ENCODE measurements around the gene MED31. TPM values are rescaled to one million over a fixed set of nuclear protein-coding genes. Genes with fewer than 3 reads are reported as not detected.

Gene MED31
- total and polyA plus RNA-seq, 2 donors from 2014 or later, result 15.9 to 21.0 TPM

DNA sequence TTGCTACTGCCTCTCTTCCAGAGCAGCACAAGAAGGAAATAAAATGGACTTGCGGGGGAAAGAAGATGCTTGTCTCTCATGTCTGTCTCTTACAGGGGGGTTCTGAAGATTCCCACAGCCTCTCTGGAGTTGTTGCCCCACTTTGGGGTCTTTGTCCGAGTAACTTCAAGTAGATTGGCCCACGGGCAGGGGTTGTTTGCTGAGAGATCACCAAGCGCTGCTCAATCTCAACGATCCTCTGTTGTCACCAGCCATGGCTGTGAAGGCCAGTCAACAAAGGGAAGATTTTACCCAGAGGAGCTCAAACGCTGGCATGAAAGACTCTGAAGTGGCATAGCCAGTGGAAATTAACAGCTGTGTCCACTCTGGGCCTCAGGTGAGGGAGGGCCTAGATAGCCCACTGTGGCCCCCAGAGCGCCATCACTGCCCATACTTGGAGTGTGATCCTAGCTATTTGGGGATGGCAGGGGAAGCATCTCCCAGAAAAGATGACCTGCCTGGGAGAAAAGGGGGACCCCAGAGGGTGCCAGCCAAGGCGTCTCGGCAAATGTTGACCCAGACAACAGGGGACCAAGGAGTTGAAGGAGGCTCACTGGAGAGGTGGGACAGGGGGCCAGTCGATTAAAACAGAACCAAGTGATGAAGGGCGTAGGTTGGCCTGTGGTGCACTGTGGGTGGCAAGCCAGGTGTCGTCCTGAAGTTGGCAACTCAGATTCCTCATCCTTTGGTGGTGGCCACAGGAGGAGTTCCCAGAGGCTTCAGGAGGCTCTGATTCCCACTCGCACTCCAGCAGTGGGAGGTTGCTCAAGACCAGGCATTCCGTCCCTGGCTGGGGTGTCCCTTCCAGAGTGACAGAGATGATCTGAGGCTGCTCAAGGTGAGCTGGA is 33.7 kb upstream of the MED31 start:
- FAIRE-seq (no peak), DNase-seq (peak in 1 of 5 donors; percentile 38)
- no peak overlapping the region for H3K4me3 ChIP-seq (ENCODE audit: low read length in 3 of 3)
- H3K27ac ChIP-seq (ENCODE audit: low read depth in 2 of 2, low read length in 2 of 2), result no peak overlapping the region
- no peaks in the 10 kb centered on the region for H3K4me1 ChIP-seq (ENCODE audit: control insufficient read depth in 2 of 3, insufficient read depth in 2 of 3, low read depth in 1 of 3, low read length in 3 of 3)
- no peak overlapping the region for H3K9ac ChIP-seq (ENCODE audit: low read length in 3 of 3)
- H3K27me3 ChIP-seq (ENCODE audit: control insufficient read depth, insufficient read depth, low read length), result no peaks in the 10 kb centered on the region
- H3K9me3 ChIP-seq (ENCODE audit: control insufficient read depth in 2 of 3, insufficient read depth in 1 of 3, low read length in 3 of 3), result no peaks in the 10 kb centered on the region
- no peaks in the 10 kb centered on the region for H3K36me3 ChIP-seq (ENCODE audit: control insufficient read depth in 2 of 3, insufficient read depth in 3 of 3, low read length in 3 of 3)
- TF ChIP-seq CTCF (IDR thresholded peaks at IDR 0.05; ENCODE audit: borderline replicate concordance, extremely low read depth, insufficient read depth), result no peak
- intact Hi-C loops (cut with DNase I), result no loop called here

DNA sequence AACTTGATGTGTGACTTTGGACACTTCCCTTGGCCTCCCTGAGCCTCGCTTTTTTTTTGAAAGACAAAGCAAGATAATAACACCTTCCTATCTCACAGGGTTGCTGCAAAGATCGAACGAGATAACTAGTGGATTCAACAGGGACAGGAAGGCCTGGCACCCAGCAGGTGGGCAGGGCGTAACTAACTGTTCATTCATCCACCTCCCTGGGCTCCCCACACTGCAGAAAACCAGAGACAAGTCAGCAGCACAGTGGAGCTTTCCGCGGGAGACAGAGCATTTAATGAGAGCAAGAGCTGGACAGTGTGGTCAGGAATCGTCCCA is 33.0 kb upstream of the MED31 start:
- intact Hi-C loops (cut with DNase I), result no loop called here
- TF ChIP-seq CTCF (IDR thresholded peaks at IDR 0.05; ENCODE audit: borderline replicate concordance, extremely low read depth, insufficient read depth), result no peak
- Histone ChIP-seq H3K27ac (ENCODE audit: low read depth in 2 of 2, low read length in 2 of 2) (no peak overlapping the region), H3K9me3 (ENCODE audit: control insufficient read depth in 2 of 3, insufficient read depth in 1 of 3, low read length in 3 of 3) (no peaks in the 10 kb centered on the region), H3K9ac (ENCODE audit: low read length in 3 of 3) (no peak overlapping the region), H3K4me1 (ENCODE audit: control insufficient read depth in 2 of 3, insufficient read depth in 2 of 3, low read depth in 1 of 3, low read length in 3 of 3) (no peaks in the 10 kb centered on the region), H3K36me3 (ENCODE audit: control insufficient read depth in 2 of 3, insufficient read depth in 3 of 3, low read length in 3 of 3) (no peaks in the 10 kb centered on the region), H3K4me3 (ENCODE audit: low read length in 3 of 3) (no peak overlapping the region), H3K27me3 (ENCODE audit: control insufficient read depth, insufficient read depth, low read length) (no peaks in the 10 kb centered on the region)
- peak in 1 of 5 donors; percentile 15 for DNase-seq
- FAIRE-seq, result no peak

DNA sequence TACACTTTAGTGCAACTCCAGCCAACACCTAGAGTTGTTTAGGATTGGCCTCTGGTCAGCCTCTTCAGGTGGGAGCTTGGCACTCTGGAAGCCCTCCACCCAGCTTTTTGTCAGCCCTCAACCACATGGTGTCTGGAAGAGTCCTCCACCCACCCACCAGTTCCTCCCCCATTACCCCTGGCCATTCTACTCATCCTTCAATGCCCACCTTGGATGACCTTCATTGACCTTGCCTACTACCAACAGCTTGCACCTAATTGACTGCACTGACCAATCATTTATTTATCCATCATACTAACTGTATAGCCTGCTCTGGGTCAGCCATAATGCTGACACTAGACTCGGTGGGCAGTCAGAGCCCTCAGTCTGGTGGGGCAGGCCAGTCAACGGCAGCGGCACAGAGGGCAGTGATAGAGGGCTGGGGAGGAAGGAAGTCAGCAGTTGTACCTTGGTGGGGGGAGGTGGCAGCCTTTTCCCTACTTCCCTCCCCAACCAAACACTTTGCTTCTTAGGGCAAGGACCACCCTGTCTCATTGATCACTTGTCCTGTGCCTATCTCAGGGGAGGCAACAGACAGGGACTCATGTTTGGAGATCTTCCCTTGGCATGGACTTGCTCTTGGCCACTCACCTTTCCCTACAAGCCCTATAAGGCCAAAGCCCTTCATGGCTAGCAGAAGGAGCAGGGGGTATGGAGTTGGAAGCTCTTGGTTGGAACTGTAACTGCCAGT is 32.5 kb upstream of the MED31 start:
- H3K27me3 ChIP-seq (ENCODE audit: control insufficient read depth, insufficient read depth, low read length), result no peaks in the 10 kb centered on the region
- H3K9ac ChIP-seq (ENCODE audit: low read length in 3 of 3), result no peak overlapping the region
- no peaks in the 10 kb centered on the region for H3K36me3 ChIP-seq (ENCODE audit: control insufficient read depth in 2 of 3, insufficient read depth in 3 of 3, low read length in 3 of 3)
- FAIRE-seq (no peak), DNase-seq (peak in 1 of 5 donors; percentile 21)
- TF ChIP-seq CTCF (IDR thresholded peaks at IDR 0.05; ENCODE audit: borderline replicate concordance, extremely low read depth, insufficient read depth), result no peak
- no peak overlapping the region for H3K4me3 ChIP-seq (ENCODE audit: low read length in 3 of 3)
- no peaks in the 10 kb centered on the region for H3K9me3 ChIP-seq (ENCODE audit: control insufficient read depth in 2 of 3, insufficient read depth in 1 of 3, low read length in 3 of 3)
- intact Hi-C loops (cut with DNase I), result no loop called here
- no peaks in the 10 kb centered on the region for H3K4me1 ChIP-seq (ENCODE audit: control insufficient read depth in 2 of 3, insufficient read depth in 2 of 3, low read depth in 1 of 3, low read length in 3 of 3)
- no peak overlapping the region for H3K27ac ChIP-seq (ENCODE audit: low read depth in 2 of 2, low read length in 2 of 2)

Data from kidney (tissue), 14 donors.